Measurements from ENCODE around the gene SHANK3.
"Not testable (repeated sequence)": the region's sequence is repeated elsewhere in the genome, so short reads cannot be mapped to it uniquely, and the experiment has no call there.

Gene SHANK3

GRCh38 chr22:50672471-50673230 lies at the start of gene SHANK3:
Gene SHANK3, plus strand, starts transcription at chr22:50672823.
- DNase-seq: peak; percentile 59

- DNase-seq: no peak
These were observed 48.1 kb upstream of the SHANK3 start for GRCh38 chr22:50624347-50625130.

- no peak for DNase-seq
These were observed 47.5 kb upstream of the SHANK3 start for GRCh38 chr22:50625131-50625567.

GRCh38 chr22:50625568-50626313 lies 46.9 kb upstream of the SHANK3 start:
- no peak for DNase-seq

GRCh38 chr22:50626314-50626849 lies 46.2 kb upstream of the SHANK3 start:
- DNase-seq: no peak

GRCh38 chr22:50626850-50627641 lies 45.6 kb upstream of the SHANK3 start:
- DNase-seq: no peak

GRCh38 chr22:50627642-50628542 lies 44.7 kb upstream of the SHANK3 start, which contains the start of gene ARSA:
Gene ARSA, minus strand, starts transcription at chr22:50628152. Its CDS starts 373 bp downstream, at chr22:50627779.
- peak; percentile 87 for DNase-seq

- DNase-seq: no peak
These were observed 44.0 kb upstream of the SHANK3 start for GRCh38 chr22:50628543-50629134.

GRCh38 chr22:50630376-50630775 lies 42.2 kb upstream of the SHANK3 start:
- DNase-seq: no peak

- DNase-seq: no peak
These were observed 39.5 kb upstream of the SHANK3 start for GRCh38 chr22:50633086-50633485.

- no peak for DNase-seq
These were observed 38.9 kb upstream of the SHANK3 start for GRCh38 chr22:50633771-50634170.

- no peak for DNase-seq
These were observed 37.0 kb upstream of the SHANK3 start for GRCh38 chr22:50635591-50635990.

- DNase-seq: not testable (repeated sequence)
These were observed 32.3 kb upstream of the SHANK3 start for GRCh38 chr22:50640296-50640695.

GRCh38 chr22:50640857-50641647 lies 31.6 kb upstream of the SHANK3 start:
- no peak for DNase-seq

- no peak for DNase-seq
These were observed 30.7 kb upstream of the SHANK3 start for GRCh38 chr22:50641696-50642607.

- DNase-seq: not testable (repeated sequence)
These were observed 29.4 kb upstream of the SHANK3 start for GRCh38 chr22:50643021-50643820.

GRCh38 chr22:50643821-50644101 lies 28.9 kb upstream of the SHANK3 start:
- DNase-seq: not testable (repeated sequence)

- DNase-seq: no peak
These were observed 19.4 kb upstream of the SHANK3 start for GRCh38 chr22:50653256-50653655.

All from right forelimb (tissue), 1 donor.